Neural progenitor cell (in vitro differentiated cells): Measurements from ENCODE around the gene SNCAIP.

Experiments used
- EZH2 ChIP-seq: fragments of 200-600 bp; sonication (generic); IDR thresholded peaks from 2 replicates; pipeline ENCODE4 v1.6.1; 2017; ENCODE audit warnings: antibody characterized with exemption, mild to moderate bottlenecking, moderate library complexity
- EZH2phosphoT487 ChIP-seq: fragments of 200-600 bp; sonication (generic); IDR thresholded peaks from 2 replicates; pipeline ENCODE4 v1.6.1; 2017; ENCODE audit warnings: antibody characterized with exemption
- TF ChIP-seq, protein P1 (sequence below): fragments of 200-600 bp; sonication (generic); IDR thresholded peaks from 2 replicates; pipeline ENCODE4 v1.5.1; 2017; ENCODE audit warnings: antibody characterized with exemption, mild to moderate bottlenecking

GRCh38 chr5:122444411-122444810 lies 132.4 kb downstream of the SNCAIP start:
- TF ChIP-seq EZH2 (no peak), EZH2phosphoT487 (no peak)
- TF ChIP-seq, protein P1, sequence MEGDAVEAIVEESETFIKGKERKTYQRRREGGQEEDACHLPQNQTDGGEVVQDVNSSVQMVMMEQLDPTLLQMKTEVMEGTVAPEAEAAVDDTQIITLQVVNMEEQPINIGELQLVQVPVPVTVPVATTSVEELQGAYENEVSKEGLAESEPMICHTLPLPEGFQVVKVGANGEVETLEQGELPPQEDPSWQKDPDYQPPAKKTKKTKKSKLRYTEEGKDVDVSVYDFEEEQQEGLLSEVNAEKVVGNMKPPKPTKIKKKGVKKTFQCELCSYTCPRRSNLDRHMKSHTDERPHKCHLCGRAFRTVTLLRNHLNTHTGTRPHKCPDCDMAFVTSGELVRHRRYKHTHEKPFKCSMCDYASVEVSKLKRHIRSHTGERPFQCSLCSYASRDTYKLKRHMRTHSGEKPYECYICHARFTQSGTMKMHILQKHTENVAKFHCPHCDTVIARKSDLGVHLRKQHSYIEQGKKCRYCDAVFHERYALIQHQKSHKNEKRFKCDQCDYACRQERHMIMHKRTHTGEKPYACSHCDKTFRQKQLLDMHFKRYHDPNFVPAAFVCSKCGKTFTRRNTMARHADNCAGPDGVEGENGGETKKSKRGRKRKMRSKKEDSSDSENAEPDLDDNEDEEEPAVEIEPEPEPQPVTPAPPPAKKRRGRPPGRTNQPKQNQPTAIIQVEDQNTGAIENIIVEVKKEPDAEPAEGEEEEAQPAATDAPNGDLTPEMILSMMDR = no peak
